ENCODE results near the gene CLDN4. TPM values are rescaled to one million over a fixed set of nuclear protein-coding genes. Genes with fewer than 3 reads are reported as not detected.
"Not testable (repeated sequence)": the region's sequence is repeated elsewhere in the genome, so short reads cannot be mapped to it uniquely, and the experiment has no call there.

Gene CLDN4
- polyA plus RNA-seq (2013, experiment 1 of 2): 2.5 TPM
- 1.4 TPM for polyA plus RNA-seq (2013, experiment 2 of 2)

- Histone ChIP-seq H3K4me1 (ENCODE audit: control insufficient read depth, insufficient read depth, low read length, poor library complexity, severe bottlenecking) (peaks cover 54% of the 10 kb centered on the region), H3K9me3 (ENCODE audit: control insufficient read depth, low read length) (peaks cover 5% of the 10 kb centered on the region), H3K36me3 (ENCODE audit: control insufficient read depth, insufficient read depth, low read length) (no peaks in the 10 kb centered on the region), H3K4me3 (ENCODE audit: extremely low read depth, insufficient read depth, low read length, poor library complexity, severe bottlenecking) (no peak within 1 kb of the TSS), H3K27ac (ENCODE audit: low read depth, low read length, severe bottlenecking) (peak within 1 kb of the TSS; percentile 42)
- 83 to 86% methylated on average over 41 of the region's 42 CpGs for WGBS, 2 experiments (ENCODE audit: insufficient coverage in 2 of 2)
Observed at GRCh38 chr7:73830681-73831583, at the start of gene CLDN4. Gene CLDN4, plus strand, starts transcription at chr7:73830996. Its CDS starts 206 bp downstream, at chr7:73831202.

- no peak overlapping the region for H3K4me3 ChIP-seq (ENCODE audit: extremely low read depth, insufficient read depth, low read length, poor library complexity, severe bottlenecking)
- no peak overlapping the region for H3K27ac ChIP-seq (ENCODE audit: low read depth, low read length, severe bottlenecking)
- H3K36me3 ChIP-seq (ENCODE audit: control insufficient read depth, insufficient read depth, low read length): no peaks in the 10 kb centered on the region
- no peaks in the 10 kb centered on the region for H3K4me1 ChIP-seq (ENCODE audit: control insufficient read depth, insufficient read depth, low read length, poor library complexity, severe bottlenecking)
- no peaks in the 10 kb centered on the region for H3K9me3 ChIP-seq (ENCODE audit: control insufficient read depth, low read length)
- WGBS, 2 experiments (ENCODE audit: insufficient coverage in 2 of 2): no CpG with 5 or more reads among the region's 1 CpG
Observed at GRCh38 chr7:73786588-73786987, 44.2 kb upstream of the CLDN4 start.

GRCh38 chr7:73787786-73788048, 43.1 kb upstream of the CLDN4 start:
- no CpG with 5 or more reads among the region's 1 CpG for WGBS, 2 experiments (ENCODE audit: insufficient coverage in 2 of 2)
- not testable (repeated sequence) for H3K27ac ChIP-seq (ENCODE audit: low read depth, low read length, severe bottlenecking)

GRCh38 chr7:73789051-73789450, 41.7 kb upstream of the CLDN4 start:
- Histone ChIP-seq H3K4me1 (ENCODE audit: control insufficient read depth, insufficient read depth, low read length, poor library complexity, severe bottlenecking) (no peaks in the 10 kb centered on the region), H3K27ac (ENCODE audit: low read depth, low read length, severe bottlenecking) (no peak overlapping the region), H3K36me3 (ENCODE audit: control insufficient read depth, insufficient read depth, low read length) (no peaks in the 10 kb centered on the region), H3K4me3 (ENCODE audit: extremely low read depth, insufficient read depth, low read length, poor library complexity, severe bottlenecking) (no peak overlapping the region), H3K9me3 (ENCODE audit: control insufficient read depth, low read length) (no peaks in the 10 kb centered on the region)
- no CpG with 5 or more reads among the region's 4 CpGs for WGBS, 2 experiments (ENCODE audit: insufficient coverage in 2 of 2)

More at GRCh38 chr7:73787786-73788048, 43.1 kb upstream of the CLDN4 start:
- not testable (repeated sequence) for H3K4me1 ChIP-seq (ENCODE audit: control insufficient read depth, insufficient read depth, low read length, poor library complexity, severe bottlenecking); H3K9me3 ChIP-seq (ENCODE audit: control insufficient read depth, low read length); H3K36me3 ChIP-seq (ENCODE audit: control insufficient read depth, insufficient read depth, low read length); H3K4me3 ChIP-seq (ENCODE audit: extremely low read depth, insufficient read depth, low read length, poor library complexity, severe bottlenecking)

GRCh38 chr7:73791170-73791690, 39.6 kb upstream of the CLDN4 start:
- H3K4me3 ChIP-seq (ENCODE audit: extremely low read depth, insufficient read depth, low read length, poor library complexity, severe bottlenecking); H3K27ac ChIP-seq (ENCODE audit: low read depth, low read length, severe bottlenecking); H3K4me1 ChIP-seq (ENCODE audit: control insufficient read depth, insufficient read depth, low read length, poor library complexity, severe bottlenecking); H3K36me3 ChIP-seq (ENCODE audit: control insufficient read depth, insufficient read depth, low read length); H3K9me3 ChIP-seq (ENCODE audit: control insufficient read depth, low read length): not testable (repeated sequence)
- 96 to 97% methylated on average over 6 to 7 of the region's 7 CpGs for WGBS, 2 experiments (ENCODE audit: insufficient coverage in 2 of 2)

GRCh38 chr7:73795188-73795587, 35.6 kb upstream of the CLDN4 start:
- not testable (repeated sequence) for H3K36me3 ChIP-seq (ENCODE audit: control insufficient read depth, insufficient read depth, low read length); H3K4me3 ChIP-seq (ENCODE audit: extremely low read depth, insufficient read depth, low read length, poor library complexity, severe bottlenecking); H3K4me1 ChIP-seq (ENCODE audit: control insufficient read depth, insufficient read depth, low read length, poor library complexity, severe bottlenecking); H3K9me3 ChIP-seq (ENCODE audit: control insufficient read depth, low read length); H3K27ac ChIP-seq (ENCODE audit: low read depth, low read length, severe bottlenecking)

GRCh38 chr7:73796656-73797055, 34.1 kb upstream of the CLDN4 start:
- WGBS, 2 experiments (ENCODE audit: insufficient coverage in 2 of 2): 100% methylated on average over 1 of the region's 6 CpGs; no CpG with 5 or more reads in 1 of the 2 experiments
- not testable (repeated sequence) for H3K4me1 ChIP-seq (ENCODE audit: control insufficient read depth, insufficient read depth, low read length, poor library complexity, severe bottlenecking); H3K4me3 ChIP-seq (ENCODE audit: extremely low read depth, insufficient read depth, low read length, poor library complexity, severe bottlenecking)

GRCh38 chr7:73797176-73797575, 33.6 kb upstream of the CLDN4 start:
- not testable (repeated sequence) for H3K27ac ChIP-seq (ENCODE audit: low read depth, low read length, severe bottlenecking); H3K4me3 ChIP-seq (ENCODE audit: extremely low read depth, insufficient read depth, low read length, poor library complexity, severe bottlenecking); H3K36me3 ChIP-seq (ENCODE audit: control insufficient read depth, insufficient read depth, low read length); H3K9me3 ChIP-seq (ENCODE audit: control insufficient read depth, low read length); H3K4me1 ChIP-seq (ENCODE audit: control insufficient read depth, insufficient read depth, low read length, poor library complexity, severe bottlenecking)
- no CpG with 5 or more reads among the region's 34 CpGs for WGBS, 2 experiments (ENCODE audit: insufficient coverage in 2 of 2)

More at GRCh38 chr7:73796656-73797055, 34.1 kb upstream of the CLDN4 start:
- H3K9me3 ChIP-seq (ENCODE audit: control insufficient read depth, low read length); H3K36me3 ChIP-seq (ENCODE audit: control insufficient read depth, insufficient read depth, low read length); H3K27ac ChIP-seq (ENCODE audit: low read depth, low read length, severe bottlenecking): not testable (repeated sequence)

GRCh38 chr7:73799282-73800141, 31.3 kb upstream of the CLDN4 start:
- Histone ChIP-seq H3K27ac (ENCODE audit: low read depth, low read length, severe bottlenecking) (peak overlapping the region; percentile 16), H3K4me1 (ENCODE audit: control insufficient read depth, insufficient read depth, low read length, poor library complexity, severe bottlenecking) (peaks cover 2% of the 10 kb centered on the region), H3K4me3 (ENCODE audit: extremely low read depth, insufficient read depth, low read length, poor library complexity, severe bottlenecking) (no peak overlapping the region), H3K9me3 (ENCODE audit: control insufficient read depth, low read length) (no peaks in the 10 kb centered on the region), H3K36me3 (ENCODE audit: control insufficient read depth, insufficient read depth, low read length) (no peaks in the 10 kb centered on the region)
- 64 to 66% methylated on average over 3 to 7 of the region's 10 CpGs for WGBS, 2 experiments (ENCODE audit: insufficient coverage in 2 of 2)

GRCh38 chr7:73801577-73801976, 29.2 kb upstream of the CLDN4 start:
- Histone ChIP-seq H3K4me3 (ENCODE audit: extremely low read depth, insufficient read depth, low read length, poor library complexity, severe bottlenecking) (no peak overlapping the region), H3K4me1 (ENCODE audit: control insufficient read depth, insufficient read depth, low read length, poor library complexity, severe bottlenecking) (peaks cover 2% of the 10 kb centered on the region), H3K9me3 (ENCODE audit: control insufficient read depth, low read length) (no peaks in the 10 kb centered on the region), H3K36me3 (ENCODE audit: control insufficient read depth, insufficient read depth, low read length) (no peaks in the 10 kb centered on the region), H3K27ac (ENCODE audit: low read depth, low read length, severe bottlenecking) (no peak overlapping the region)
- WGBS, 2 experiments (ENCODE audit: insufficient coverage in 2 of 2): no CpG with 5 or more reads among the region's 1 CpG

Data from mesodermal cell (in vitro differentiated cells).